ENCODE data around the gene MGAT4C. TPM values are rescaled to one million over a fixed set of nuclear protein-coding genes. Genes with fewer than 3 reads are reported as not detected.
A peak's percentile ranks its signal among the peaks of the same experiment; 100 is the strongest.

MGAT4C gene
- total and polyA plus RNA-seq, 2 experiments from 2014 or later = 0.33 to 0.44 TPM

- Histone ChIP-seq H3K27me3 (no peaks in the 10 kb centered on the region), H3K36me3 (no peaks in the 10 kb centered on the region), H3K4me1 (ENCODE audit: low read depth) (no peaks in the 10 kb centered on the region), H3K4me3 (no peak overlapping the region), H3K27ac (no peak overlapping the region), H3K9me3 (ENCODE audit: low read depth) (no peaks in the 10 kb centered on the region)
- TF ChIP-seq CTCF (IDR thresholded peaks at IDR 0.05; ENCODE audit: low read depth, low read length) = no peak
- DNase-seq (ENCODE audit: low read depth in 1 of 2, low spot score in 1 of 2) = no peak
Observed at GRCh38 chr12:86158956-86159355, 97.2 kb downstream of the MGAT4C start.

GRCh38 chr12:86154620-86155019 is 101.6 kb downstream of the MGAT4C start:
- Histone ChIP-seq H3K4me3 (no peak overlapping the region), H3K27ac (no peak overlapping the region), H3K9me3 (ENCODE audit: low read depth) (no peaks in the 10 kb centered on the region), H3K27me3 (no peaks in the 10 kb centered on the region), H3K4me1 (ENCODE audit: low read depth) (no peaks in the 10 kb centered on the region), H3K36me3 (no peaks in the 10 kb centered on the region)
- DNase-seq (ENCODE audit: low read depth in 1 of 2, low spot score in 1 of 2) = no peak
- no peak for TF ChIP-seq CTCF (IDR thresholded peaks at IDR 0.05; ENCODE audit: low read depth, low read length)

GRCh38 chr12:86148612-86149011 is 107.6 kb downstream of the MGAT4C start:
- Histone ChIP-seq H3K9me3 (ENCODE audit: low read depth) (no peaks in the 10 kb centered on the region), H3K27me3 (no peaks in the 10 kb centered on the region), H3K4me3 (no peak overlapping the region), H3K4me1 (ENCODE audit: low read depth) (no peaks in the 10 kb centered on the region), H3K36me3 (no peaks in the 10 kb centered on the region), H3K27ac (no peak overlapping the region)
- DNase-seq (ENCODE audit: low read depth in 1 of 2, low spot score in 1 of 2) = peak in 1 of 2 donors; percentile 20
- no peak for TF ChIP-seq CTCF (IDR thresholded peaks at IDR 0.05; ENCODE audit: low read depth, low read length)

- Histone ChIP-seq H3K9me3 (ENCODE audit: low read depth) (no peaks in the 10 kb centered on the region), H3K27ac (no peak overlapping the region), H3K4me1 (ENCODE audit: low read depth) (no peaks in the 10 kb centered on the region), H3K4me3 (no peak overlapping the region), H3K36me3 (no peaks in the 10 kb centered on the region), H3K27me3 (no peaks in the 10 kb centered on the region)
- TF ChIP-seq CTCF (IDR thresholded peaks at IDR 0.05; ENCODE audit: low read depth, low read length) = no peak
- DNase-seq (ENCODE audit: low read depth in 1 of 2, low spot score in 1 of 2) = no peak
Observed at GRCh38 chr12:86148071-86148470, 108.1 kb downstream of the MGAT4C start.

- H3K36me3 ChIP-seq = no peaks in the 10 kb centered on the region
- no peaks in the 10 kb centered on the region for H3K27me3 ChIP-seq
- no peak overlapping the region for H3K4me3 ChIP-seq
- no peak for DNase-seq (ENCODE audit: low read depth in 1 of 2, low spot score in 1 of 2)
- no peak for TF ChIP-seq CTCF (IDR thresholded peaks at IDR 0.05; ENCODE audit: low read depth, low read length)
- H3K9me3 ChIP-seq (ENCODE audit: low read depth) = no peaks in the 10 kb centered on the region
- no peaks in the 10 kb centered on the region for H3K4me1 ChIP-seq (ENCODE audit: low read depth)
- no peak overlapping the region for H3K27ac ChIP-seq
Observed at GRCh38 chr12:86145156-86145555, 111.0 kb downstream of the MGAT4C start.

- H3K4me3 ChIP-seq = no peak overlapping the region
- DNase-seq (ENCODE audit: low read depth in 1 of 2, low spot score in 1 of 2) = no peak
- TF ChIP-seq CTCF (IDR thresholded peaks at IDR 0.05; ENCODE audit: low read depth, low read length) = no peak
Observed at GRCh38 chr12:86143162-86143561, 113.0 kb downstream of the MGAT4C start.

More at GRCh38 chr12:86143162-86143561, 113.0 kb downstream of the MGAT4C start:
- no peaks in the 10 kb centered on the region for H3K4me1 ChIP-seq (ENCODE audit: low read depth)
- H3K27ac ChIP-seq = no peak overlapping the region
- H3K27me3 ChIP-seq = no peaks in the 10 kb centered on the region
- no peaks in the 10 kb centered on the region for H3K36me3 ChIP-seq
- H3K9me3 ChIP-seq (ENCODE audit: low read depth) = no peaks in the 10 kb centered on the region
